HEK293T (cell line): Measurements from ENCODE around the gene SH3TC1.

Experiments used
- ARNT ChIP-seq: fragments of 450-650 bp; IDR thresholded peaks from 2 replicates; pipeline ENCODE4 v1.6.1; 2017; ENCODE audit warnings: mild to moderate bottlenecking
- BHLHE40 ChIP-seq: fragments of 450-650 bp; IDR thresholded peaks from 2 replicates; pipeline ENCODE4 v1.6.1; 2016; ENCODE audit warnings: mild to moderate bottlenecking, moderate library complexity, borderline replicate concordance
- ELF4 ChIP-seq: fragments of 450-650 bp; IDR thresholded peaks from 2 replicates; pipeline ENCODE4 v1.6.1; 2017; ENCODE audit warnings: antibody characterized with exemption
- FOXA1 ChIP-seq: fragments of 450-650 bp; IDR thresholded peaks from 2 replicates; pipeline ENCODE4 v1.6.1; 2016; ENCODE audit warnings: mild to moderate bottlenecking
- FOXK2 ChIP-seq: fragments of 450-650 bp; IDR thresholded peaks from 2 replicates; pipeline ENCODE4 v1.6.1; 2016; ENCODE audit warnings: mild to moderate bottlenecking
- FOXM1 ChIP-seq: fragments of 450-650 bp; IDR thresholded peaks from 2 replicates; pipeline ENCODE4 v1.6.1; 2017; ENCODE audit warnings: mild to moderate bottlenecking, borderline replicate concordance
- L3MBTL2 ChIP-seq: fragments of 450-650 bp; conservative IDR thresholded peaks from 2 replicates; pipeline ENCODE4 v1.6.1; 2016; ENCODE audit warnings: mild to moderate bottlenecking
- SP1 ChIP-seq: fragments of 450-650 bp; IDR thresholded peaks from 2 replicates; pipeline ENCODE4 v1.6.1; 2017

DNA sequence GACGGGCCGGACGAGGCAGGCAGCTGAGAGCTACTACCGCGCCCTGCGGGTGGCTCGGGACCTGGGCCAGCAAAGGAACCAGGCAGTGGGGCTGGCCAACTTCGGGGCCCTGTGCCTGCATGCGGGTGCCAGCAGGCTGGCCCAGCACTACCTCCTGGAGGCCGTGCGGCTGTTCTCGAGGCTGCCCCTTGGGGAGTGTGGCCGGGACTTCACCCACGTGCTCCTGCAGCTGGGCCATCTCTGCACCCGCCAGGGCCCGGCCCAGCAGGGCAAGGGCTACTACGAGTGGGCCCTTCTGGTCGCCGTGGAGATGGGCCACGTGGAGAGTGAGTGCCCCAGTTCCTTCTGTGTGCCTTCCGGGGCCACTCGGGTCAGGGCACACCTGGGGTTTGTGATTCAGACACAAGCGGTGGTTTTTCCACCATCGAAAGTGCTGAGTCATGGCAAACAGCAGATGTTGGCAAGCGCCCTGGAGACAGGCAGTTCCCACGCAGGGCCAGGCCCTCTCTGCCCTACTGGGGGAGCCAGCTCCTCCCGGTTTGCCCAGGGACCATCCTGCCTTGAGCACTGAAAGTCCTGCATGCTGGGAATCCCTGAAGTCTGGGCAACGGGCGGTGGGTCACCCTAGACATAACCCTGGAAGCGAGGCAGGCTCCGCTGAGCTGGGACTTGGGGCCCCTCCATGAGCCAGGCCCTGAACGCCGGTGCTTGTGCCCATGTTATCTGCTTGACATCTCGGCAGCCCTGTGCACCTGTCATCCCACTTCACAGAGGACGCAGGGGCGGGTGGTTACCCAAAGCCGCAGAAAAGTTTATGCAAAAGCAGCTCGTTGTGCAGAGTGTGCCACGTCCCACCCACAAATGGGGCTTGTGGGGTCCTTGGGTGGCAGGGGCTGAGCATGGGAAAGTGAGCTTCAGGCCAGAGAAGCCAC lies 29.5 kb downstream of the SH3TC1 start:
- TF ChIP-seq FOXA1: no peak
- no peak for TF ChIP-seq FOXK2
- TF ChIP-seq ARNT: no peak
- no peak for TF ChIP-seq BHLHE40
- no peak for TF ChIP-seq L3MBTL2
- TF ChIP-seq ELF4: no peak
- TF ChIP-seq FOXM1: no peak
- TF ChIP-seq SP1: no peak
